Suprapubic skin (tissue), 4 donors: Measurements from ENCODE around the gene RFX3.

Source experiments
- EP300 ChIP-seq: sonication (generic); formaldehyde crosslinking; IDR thresholded peaks from one replicate; pipeline ENCODE4 v1.6.1; 2017; ENCODE audit warnings: antibody characterized with exemption
- POLR2A ChIP-seq, 2 donors: fragments of 450-650 bp; IDR thresholded peaks; one replicate each; pipeline ENCODE4 v1.6.1; 2017; ENCODE audit warnings: antibody characterized with exemption in 2 of 2, mild to moderate bottlenecking in 2 of 2, moderate library complexity in 2 of 2
- POLR2AphosphoS5 ChIP-seq, 3 donors: sonication (generic); formaldehyde crosslinking; IDR thresholded peaks; one replicate each; pipeline ENCODE4 v1.6.1; 2017; ENCODE audit warnings: antibody characterized with exemption in 3 of 3
- TF ChIP-seq, protein P1 (sequence below), 2 donors: fragments of 200-600 bp in 1 of 2; fragments of 450-650 bp in 1 of 2; sonication (generic) in 1 of 2; IDR thresholded peaks; one replicate each; pipeline ENCODE4 v1.5.1; 2016 to 2019; ENCODE audit warnings: antibody characterized with exemption in 2 of 2, mild to moderate bottlenecking in 1 of 2, moderate library complexity in 1 of 2

DNA sequence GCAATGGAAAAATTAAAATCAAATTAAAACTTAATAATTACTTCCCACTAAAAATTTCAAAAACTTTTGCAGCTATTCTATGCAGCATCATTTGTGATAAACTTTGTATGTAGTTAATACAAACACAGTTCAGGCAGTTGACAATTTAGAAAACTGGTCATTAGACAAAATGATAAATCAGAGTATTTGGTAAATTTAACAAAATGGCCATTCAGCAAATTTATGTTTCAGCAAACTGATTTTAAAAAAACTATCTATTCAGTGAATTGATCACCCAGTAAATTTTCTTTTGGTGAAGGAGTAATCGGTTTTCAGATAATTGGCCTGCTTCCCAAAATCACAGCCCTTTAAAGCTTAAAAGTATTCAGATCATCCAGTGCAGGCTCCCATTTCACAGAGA, 116.3 kb downstream of the RFX3 start:
- no peak for TF ChIP-seq POLR2AphosphoS5 (IDR thresholded peaks at IDR 0.05)
- TF ChIP-seq, protein P1, sequence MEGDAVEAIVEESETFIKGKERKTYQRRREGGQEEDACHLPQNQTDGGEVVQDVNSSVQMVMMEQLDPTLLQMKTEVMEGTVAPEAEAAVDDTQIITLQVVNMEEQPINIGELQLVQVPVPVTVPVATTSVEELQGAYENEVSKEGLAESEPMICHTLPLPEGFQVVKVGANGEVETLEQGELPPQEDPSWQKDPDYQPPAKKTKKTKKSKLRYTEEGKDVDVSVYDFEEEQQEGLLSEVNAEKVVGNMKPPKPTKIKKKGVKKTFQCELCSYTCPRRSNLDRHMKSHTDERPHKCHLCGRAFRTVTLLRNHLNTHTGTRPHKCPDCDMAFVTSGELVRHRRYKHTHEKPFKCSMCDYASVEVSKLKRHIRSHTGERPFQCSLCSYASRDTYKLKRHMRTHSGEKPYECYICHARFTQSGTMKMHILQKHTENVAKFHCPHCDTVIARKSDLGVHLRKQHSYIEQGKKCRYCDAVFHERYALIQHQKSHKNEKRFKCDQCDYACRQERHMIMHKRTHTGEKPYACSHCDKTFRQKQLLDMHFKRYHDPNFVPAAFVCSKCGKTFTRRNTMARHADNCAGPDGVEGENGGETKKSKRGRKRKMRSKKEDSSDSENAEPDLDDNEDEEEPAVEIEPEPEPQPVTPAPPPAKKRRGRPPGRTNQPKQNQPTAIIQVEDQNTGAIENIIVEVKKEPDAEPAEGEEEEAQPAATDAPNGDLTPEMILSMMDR (IDR thresholded peaks at IDR 0.05), result no peak
- TF ChIP-seq EP300, result no peak
- TF ChIP-seq POLR2A (IDR thresholded peaks at IDR 0.05), result no peak
